Psoas muscle (tissue), 8 donors: Measurements from ENCODE around the gene NDUFB5. TPM values are rescaled to one million over a fixed set of nuclear protein-coding genes. Genes with fewer than 3 reads are reported as not detected.

Source experiments
- ATAC-seq, 4 donors: fragments of 200-7000 bp; cut with Tn5 transposase; one replicate each; pipeline ENCODE4 v1.9.1; 2020; ENCODE audit warnings: moderate library complexity in 3 of 4, mild to moderate bottlenecking in 2 of 4
- DNase-seq, 2 donors: peaks; one replicate each; pipeline ENCODE4 v3.0.0-alpha.2; 2020
- H3K27ac ChIP-seq: fragments of 200-600 bp; one replicate; pipeline ENCODE4 v1.8.0; 2022
- H3K27me3 ChIP-seq, 3 donors: fragments of 200-600 bp in 1 of 3; one replicate each; pipeline versions ENCODE4 v1.6.1 to v1.8.0; 2013 to 2022; ENCODE audit warnings: low read length in 2 of 3, mild to moderate bottlenecking in 2 of 3, moderate library complexity in 1 of 3; ENCODE audit not compliant: insufficient read depth in 3 of 3
- H3K36me3 ChIP-seq, 2 donors: fragments of 200-600 bp in 1 of 2; one replicate each; pipeline versions ENCODE4 v1.6.1 to v1.8.0; 2013 to 2022; ENCODE audit warnings: low read depth in 1 of 2, mild to moderate bottlenecking in 1 of 2, moderate library complexity in 1 of 2; ENCODE audit not compliant: insufficient read depth in 1 of 2
- H3K4me1 ChIP-seq: fragments of 200-600 bp; one replicate; pipeline ENCODE4 v1.8.0; 2022
- H3K4me3 ChIP-seq: fragments of 200-600 bp; one replicate; pipeline ENCODE4 v1.8.0; 2022; ENCODE audit warnings: mild to moderate bottlenecking
- H3K9me3 ChIP-seq: fragments of 200-600 bp; one replicate; pipeline ENCODE4 v1.8.0; 2022
- WGBS, 3 donors: extraction: QIAGEN DNeasy Blood & Tissue Kit; methylation state at CpG; one replicate each; pipeline versions ENCODE4 v1.1.6 to v1.1.7; 2013; 5-methylcytosine and 5-hydroxymethylcytosine counted together
- intact Hi-C, 2 donors: fragments of 100-400 bp; cut with DNase I; formaldehyde crosslinking; loops; one replicate each; pipeline versions ENCODE4 v1.11.0 to v1.14.2; 2022
- polyA plus RNA-seq, 3 donors: library from polyadenylated mRNA; stranded (reverse); fragments of 200-250 nt; gene quantifications; one replicate each; pipeline ENCODE4 v1.2.3, GENCODE V29; 2013
- total RNA-seq, 4 donors: library from RNA; stranded (reverse); fragmentation: NEBNext Ultra II Directional in 2 of 4; extraction: Animal tissue kit (Norgen Biotek cat#: 25700) in 2 of 4; gene quantifications; one replicate each; pipeline versions ENCODE4 v1.2.1 to v1.2.4, GENCODE V29; 2021 to 2023
- TF ChIP-seq, protein P1 (sequence below): fragments of 200-600 bp; IDR thresholded peaks from one replicate; pipeline ENCODE4 v1.8.0; 2022; ENCODE audit warnings: antibody characterized with exemption
- donor health status: healthy with polysubstance abuse.
- donor health status: DM: no; HTN: no; CAD: no; lungs with moderate emphysema.
- donor health status: Bipolar disorder and iron deficiency.
- donor health status: healthy.
- donor health status: DM: yes; HTN: yes; CAD: no.
- donor health status: DM: no; HTN: no; CAD: no.
- donor health status: DM: no; HTN: no; CAD: no.
- donor health status: DM: yes; HTN: yes; CAD: no.

NDUFB5 gene
- total and polyA plus RNA-seq, 7 donors: 147 to 261 (median 181) TPM

DNA sequence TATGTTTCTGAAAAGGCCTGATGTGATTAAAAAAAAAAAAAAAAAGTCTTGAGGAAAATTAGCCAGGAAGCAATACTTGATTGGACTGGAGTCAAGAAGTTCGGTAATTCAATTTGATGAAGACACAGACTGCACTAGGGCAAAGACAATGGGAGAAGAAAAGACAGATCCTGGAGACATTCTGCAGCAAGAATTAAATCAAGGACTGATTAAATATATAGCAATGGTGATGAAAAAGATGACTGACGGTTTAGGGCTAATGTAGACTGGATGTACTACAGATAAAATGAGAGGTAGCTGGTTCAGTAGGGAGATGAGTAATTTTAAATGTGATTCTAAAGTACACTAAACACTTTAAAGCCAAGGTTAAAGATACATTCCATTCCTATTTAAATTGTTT, 13.9 kb upstream of the NDUFB5 start:
- H3K4me1 ChIP-seq: no peaks in the 10 kb centered on the region
- 71 to 80% (median 72%) methylated on average over 2 of the region's 2 CpGs for WGBS, 3 donors
- H3K9me3 ChIP-seq: no peaks in the 10 kb centered on the region
- TF ChIP-seq, protein P1, sequence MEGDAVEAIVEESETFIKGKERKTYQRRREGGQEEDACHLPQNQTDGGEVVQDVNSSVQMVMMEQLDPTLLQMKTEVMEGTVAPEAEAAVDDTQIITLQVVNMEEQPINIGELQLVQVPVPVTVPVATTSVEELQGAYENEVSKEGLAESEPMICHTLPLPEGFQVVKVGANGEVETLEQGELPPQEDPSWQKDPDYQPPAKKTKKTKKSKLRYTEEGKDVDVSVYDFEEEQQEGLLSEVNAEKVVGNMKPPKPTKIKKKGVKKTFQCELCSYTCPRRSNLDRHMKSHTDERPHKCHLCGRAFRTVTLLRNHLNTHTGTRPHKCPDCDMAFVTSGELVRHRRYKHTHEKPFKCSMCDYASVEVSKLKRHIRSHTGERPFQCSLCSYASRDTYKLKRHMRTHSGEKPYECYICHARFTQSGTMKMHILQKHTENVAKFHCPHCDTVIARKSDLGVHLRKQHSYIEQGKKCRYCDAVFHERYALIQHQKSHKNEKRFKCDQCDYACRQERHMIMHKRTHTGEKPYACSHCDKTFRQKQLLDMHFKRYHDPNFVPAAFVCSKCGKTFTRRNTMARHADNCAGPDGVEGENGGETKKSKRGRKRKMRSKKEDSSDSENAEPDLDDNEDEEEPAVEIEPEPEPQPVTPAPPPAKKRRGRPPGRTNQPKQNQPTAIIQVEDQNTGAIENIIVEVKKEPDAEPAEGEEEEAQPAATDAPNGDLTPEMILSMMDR: no peak
- ATAC-seq (no peak), DNase-seq (no peak)
- H3K36me3 ChIP-seq: peaks cover 10 to 100% of the 10 kb centered on the region in 2 donors
- H3K27ac ChIP-seq: no peak overlapping the region
- intact Hi-C loops: loop anchor here in 1 of 2 donors (10.0 kb wide), 1 partner anchor 226 kb away; no protein-coding TSS in a partner anchor
- H3K27me3 ChIP-seq: no peaks in the 10 kb centered on the region
- H3K4me3 ChIP-seq: no peak overlapping the region

DNA sequence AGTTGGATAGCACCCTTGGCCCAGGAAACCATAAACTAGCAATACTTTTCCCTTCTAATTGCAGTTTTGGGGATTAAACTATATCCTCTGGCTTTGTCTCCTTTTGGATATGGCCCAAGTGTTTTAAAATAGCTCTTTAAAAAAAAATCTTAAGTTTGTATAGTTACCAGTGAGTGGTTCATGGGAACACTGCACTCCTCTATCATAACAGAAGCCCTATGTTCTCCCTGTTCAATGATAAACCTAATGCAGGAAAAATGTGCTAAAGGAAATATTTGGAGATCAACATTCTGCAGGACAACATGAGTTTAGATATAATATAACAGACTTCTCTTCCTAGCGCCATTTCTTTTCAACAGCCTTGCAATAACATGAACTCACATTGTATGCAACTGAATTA, 13.3 kb upstream of the NDUFB5 start:
- no peak overlapping the region for H3K4me3 ChIP-seq
- no peaks in the 10 kb centered on the region for H3K27me3 ChIP-seq
- intact Hi-C loops: loop anchor here in 1 of 2 donors (10.0 kb wide), 1 partner anchor 227 kb away; no protein-coding TSS in a partner anchor
- ATAC-seq (no peak), DNase-seq (no peak)
- WGBS, 3 donors: 84 to 94% (median 89%) methylated on average over 1 of the region's 1 CpG
- H3K9me3 ChIP-seq: no peaks in the 10 kb centered on the region
- H3K36me3 ChIP-seq: peaks cover 10 to 100% of the 10 kb centered on the region in 2 donors
- no peak overlapping the region for H3K27ac ChIP-seq
- no peaks in the 10 kb centered on the region for H3K4me1 ChIP-seq
- TF ChIP-seq, protein P1: no peak

GRCh38 chr3:179599531-179599930, 5.1 kb upstream of the NDUFB5 start:
- Histone ChIP-seq H3K27me3 (no peaks in the 10 kb centered on the region), H3K4me1 (peaks cover 10% of the 10 kb centered on the region), H3K27ac (no peak overlapping the region), H3K36me3 (peaks cover 4 to 76% of the 10 kb centered on the region in 2 donors), H3K4me3 (no peak overlapping the region), H3K9me3 (no peaks in the 10 kb centered on the region)
- DNase-seq (no peak), ATAC-seq (no peak)
- intact Hi-C loops: loop anchor here in 1 of 2 donors (10.0 kb wide), 1 partner anchor 235 kb away; no protein-coding TSS in a partner anchor
- TF ChIP-seq, protein P1: no peak
- WGBS, 3 donors: 87 to 93% (median 92%) methylated on average over 4 of the region's 4 CpGs

- TF ChIP-seq, protein P1: no peak
- intact Hi-C loops: loop anchor here in 1 of 2 donors (10.0 kb wide), 1 partner anchor 259 kb away; the partner anchor contains the start of gene MFN1
- H3K27me3 ChIP-seq: no peaks in the 10 kb centered on the region
- H3K9me3 ChIP-seq: no peaks in the 10 kb centered on the region
- ATAC-seq (no peak), DNase-seq (no peak)
- H3K4me1 ChIP-seq: peaks cover 27% of the 10 kb centered on the region
- 72 to 81% (median 77%) methylated on average over 4 of the region's 4 CpGs for WGBS, 3 donors
- H3K4me3 ChIP-seq: peak overlapping the region; percentile 82
- H3K36me3 ChIP-seq: peaks cover 4 to 63% of the 10 kb centered on the region in 2 donors
- H3K27ac ChIP-seq: no peak overlapping the region
Measured at GRCh38 chr3:179603321-179603720, 1.3 kb upstream of the NDUFB5 start.

DNA sequence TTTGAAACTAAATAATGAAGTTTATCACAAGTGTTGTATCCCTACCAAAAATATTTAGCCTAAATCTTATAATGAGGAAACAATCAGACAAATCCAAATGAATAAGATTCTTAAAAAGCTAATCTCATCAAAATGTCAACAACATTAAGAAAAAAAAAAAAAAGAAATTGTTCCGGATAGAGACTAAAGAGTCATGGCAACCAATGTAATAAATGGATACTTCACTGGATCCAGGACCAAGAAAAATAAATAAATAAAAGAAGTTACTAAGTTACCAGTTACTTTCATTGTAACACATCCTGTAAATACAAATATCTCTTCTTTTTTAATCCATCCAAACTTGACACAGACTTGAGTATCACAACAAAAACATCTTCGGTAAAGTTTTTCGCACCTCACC, 763 bp upstream of the NDUFB5 start:
- intact Hi-C loops: loop anchor here in 1 of 2 donors (10.0 kb wide), 1 partner anchor 259 kb away; the partner anchor contains the start of gene MFN1

More for the DNA sequence above, 763 bp upstream of the NDUFB5 start:
- DNase-seq (no peak), ATAC-seq (no peak)
- H3K36me3 ChIP-seq: peaks cover 4 to 63% of the 10 kb centered on the region in 2 donors
- 2% methylated on average over 3 of the region's 3 CpGs for WGBS, 3 donors
- TF ChIP-seq, protein P1: no peak
- peak overlapping the region; percentile 82 for H3K4me3 ChIP-seq
- no peaks in the 10 kb centered on the region for H3K9me3 ChIP-seq
- peak overlapping the region; percentile 86 for H3K27ac ChIP-seq
- peaks cover 27% of the 10 kb centered on the region for H3K4me1 ChIP-seq
- no peaks in the 10 kb centered on the region for H3K27me3 ChIP-seq
